Activated T-helper 9 cell treated with anti-CD3 and anti-CD28 coated beads, Interleukin-2, amount 50 U/mL, for 16 hours (primary cell): ENCODE results near the gene RPGRIP1.
"Not testable (repeated sequence)": the region's sequence is repeated elsewhere in the genome, so short reads cannot be mapped to it uniquely, and the experiment has no call there.

Source experiments
- DNase-seq: peaks from one replicate; pipeline ENCODE4 v3.0.0-alpha.2; 2020; ENCODE audit warnings: low read depth

RPGRIP1 gene

DNA sequence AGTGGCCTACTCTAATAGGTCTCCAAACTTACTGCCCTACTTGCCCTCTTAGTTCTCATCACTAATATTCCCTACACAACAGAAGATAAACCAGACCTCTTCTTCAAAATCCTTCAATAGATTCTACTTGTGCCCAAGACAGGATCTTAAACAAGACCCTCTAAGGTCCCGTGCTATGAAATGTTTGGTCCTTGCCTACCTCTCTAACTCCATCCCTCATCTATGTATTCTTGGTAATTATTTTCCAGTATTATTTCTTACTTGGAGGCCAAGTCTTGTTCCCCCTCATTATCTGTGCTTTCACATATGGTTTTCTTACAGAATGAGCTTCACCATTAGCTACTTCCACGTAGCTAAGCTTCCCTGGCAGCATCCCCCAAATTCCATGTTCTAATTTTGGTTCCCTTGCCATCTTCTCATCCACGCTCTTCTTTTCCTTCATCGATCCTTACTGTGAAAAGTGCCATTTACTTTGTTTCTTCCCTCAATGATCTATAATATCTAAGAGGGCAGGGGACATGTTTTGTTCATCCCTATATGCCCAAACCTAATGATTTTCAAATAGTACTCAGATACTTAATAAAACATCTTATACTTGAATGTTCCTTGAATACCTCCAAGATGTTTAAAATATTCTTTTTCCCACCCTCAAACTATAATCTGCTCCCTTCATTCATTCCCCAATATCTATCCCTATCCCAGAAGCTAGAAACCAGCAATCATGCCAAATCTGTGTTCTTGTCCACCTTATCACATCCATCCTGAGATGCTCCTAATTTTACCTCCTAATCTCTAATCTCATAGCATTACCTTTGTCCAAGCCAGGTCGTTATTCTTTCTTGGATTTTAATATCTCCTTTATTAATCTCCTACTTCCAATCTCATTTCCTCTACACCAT, 20.7 kb upstream of the RPGRIP1 start:
- no peak for DNase-seq

DNA sequence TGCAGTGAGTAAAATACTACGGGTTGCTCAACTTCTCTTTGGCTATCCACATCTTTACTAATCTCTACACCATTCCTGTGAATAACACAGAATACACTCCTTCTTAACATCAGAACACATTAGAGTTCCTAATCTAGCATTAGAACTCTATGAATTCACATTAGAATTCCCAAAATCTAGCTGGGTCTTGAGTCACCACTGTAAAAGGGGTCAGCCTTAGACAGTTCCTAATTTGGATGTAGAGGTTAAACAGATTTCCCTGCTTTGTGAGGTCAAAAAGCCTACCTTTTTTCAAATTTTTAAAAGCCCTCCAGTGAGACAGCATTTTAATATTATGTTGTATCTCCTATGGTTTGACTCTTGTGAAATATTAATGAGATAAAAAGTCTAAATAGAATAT, 18.1 kb upstream of the RPGRIP1 start:
- DNase-seq, result no peak

DNA sequence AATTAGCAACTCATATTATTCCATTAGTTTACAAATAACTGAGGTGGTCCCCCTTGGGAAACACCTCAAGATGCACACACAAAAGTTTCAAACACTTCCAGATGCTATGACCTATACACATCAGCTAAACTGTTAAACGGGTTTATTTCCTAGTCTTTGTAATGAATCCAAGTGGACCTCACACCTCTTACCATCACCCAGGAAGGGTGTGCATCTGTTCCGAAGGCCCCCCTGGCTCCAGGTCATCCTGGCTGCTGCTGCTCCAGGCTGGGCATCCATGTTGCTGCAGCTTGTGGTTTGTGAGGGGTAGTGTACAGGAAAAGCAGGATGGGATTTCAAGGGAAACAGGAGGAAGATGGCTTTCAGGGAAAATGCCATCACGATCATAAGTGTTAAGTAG, 17.5 kb upstream of the RPGRIP1 start:
- DNase-seq, result no peak

DNA sequence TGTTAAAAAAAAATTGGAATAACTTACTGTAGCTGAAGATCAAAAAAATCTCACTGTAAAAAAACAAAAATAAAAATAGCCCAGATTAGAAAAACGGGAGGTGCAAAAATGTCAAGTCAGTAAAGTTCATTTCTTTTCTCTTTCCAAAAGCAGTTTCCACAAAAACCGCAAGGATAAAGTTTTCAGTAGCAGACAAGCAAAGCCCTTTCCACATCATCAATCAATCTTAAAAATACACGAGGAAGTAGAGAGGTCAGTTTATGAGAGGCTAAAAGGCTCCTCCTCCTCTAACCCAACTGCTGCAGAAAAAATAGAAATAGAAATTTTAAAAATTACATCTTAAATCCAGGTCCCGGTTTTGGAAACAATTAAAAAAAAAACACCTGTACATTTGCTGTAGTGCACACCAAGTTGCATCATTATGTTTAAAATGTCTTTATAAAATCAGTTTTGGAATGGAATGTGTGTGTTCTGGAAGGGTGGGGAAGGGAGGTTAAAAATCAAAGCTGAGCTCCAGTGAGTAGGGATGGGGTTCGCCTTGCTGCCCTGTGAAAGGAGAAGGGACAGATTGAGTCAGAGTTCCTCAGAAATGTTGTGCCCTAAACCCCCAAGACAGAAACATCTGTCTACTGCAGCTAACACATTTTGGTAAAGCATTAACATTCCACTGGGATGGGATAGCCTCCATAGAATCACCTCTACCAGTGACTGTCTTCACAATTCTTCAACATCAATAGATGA, 16.4 kb upstream of the RPGRIP1 start:
- no peak for DNase-seq

DNA sequence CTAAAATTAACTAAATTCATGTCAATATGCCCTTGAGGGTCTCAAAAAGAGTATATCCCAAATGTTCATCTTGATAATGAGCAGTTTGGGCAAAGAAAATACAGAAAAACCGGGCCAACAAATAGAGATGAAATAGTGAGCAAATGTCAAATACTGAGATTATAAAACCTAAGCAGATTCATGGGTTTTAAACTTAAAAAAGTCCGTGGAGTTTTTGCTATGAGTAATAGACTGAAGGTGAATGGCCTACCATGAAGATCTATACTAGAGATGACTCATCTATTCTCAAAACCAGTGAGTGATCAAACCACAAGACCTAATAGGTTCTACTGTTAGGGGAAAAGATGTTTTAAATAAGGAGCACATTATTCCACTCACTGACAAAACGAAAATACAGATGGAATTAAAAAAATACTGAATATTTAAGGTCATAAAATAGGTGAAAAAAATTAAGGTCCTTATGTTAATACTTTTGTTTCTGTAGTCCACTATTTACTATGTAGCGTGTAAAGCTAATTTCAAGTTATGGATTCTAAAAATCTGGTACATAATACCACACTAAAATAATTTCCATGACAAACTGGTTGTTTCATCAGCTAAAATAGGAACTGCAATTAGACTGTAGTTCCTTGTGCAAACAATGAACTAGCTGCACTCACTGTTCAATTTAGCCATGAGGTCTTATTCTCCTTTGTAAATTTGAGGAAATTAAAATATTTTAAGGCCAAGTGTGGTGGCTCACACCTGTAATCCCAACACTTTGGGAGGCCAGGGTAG, 15.7 kb upstream of the RPGRIP1 start:
- DNase-seq, result no peak

DNA sequence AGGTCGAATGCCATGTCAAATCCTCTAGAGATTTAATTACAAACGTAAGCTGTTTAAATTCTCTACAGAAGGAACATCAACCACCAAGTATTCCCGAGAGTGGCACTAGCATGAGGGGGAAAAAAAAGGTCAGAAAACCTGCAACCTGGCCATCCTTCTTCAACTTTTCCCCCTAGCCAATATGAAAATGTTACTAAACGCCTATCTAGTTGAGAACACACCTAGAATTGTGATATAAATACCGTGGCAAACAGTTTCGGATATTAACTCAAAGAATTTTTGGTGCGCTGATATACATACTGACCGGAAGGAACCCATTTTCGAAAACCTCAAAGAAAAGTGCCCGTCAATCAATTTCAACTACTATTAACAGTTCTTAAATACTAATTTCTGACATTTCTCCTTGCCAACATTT, 12.4 kb upstream of the RPGRIP1 start:
- no peak for DNase-seq

DNA sequence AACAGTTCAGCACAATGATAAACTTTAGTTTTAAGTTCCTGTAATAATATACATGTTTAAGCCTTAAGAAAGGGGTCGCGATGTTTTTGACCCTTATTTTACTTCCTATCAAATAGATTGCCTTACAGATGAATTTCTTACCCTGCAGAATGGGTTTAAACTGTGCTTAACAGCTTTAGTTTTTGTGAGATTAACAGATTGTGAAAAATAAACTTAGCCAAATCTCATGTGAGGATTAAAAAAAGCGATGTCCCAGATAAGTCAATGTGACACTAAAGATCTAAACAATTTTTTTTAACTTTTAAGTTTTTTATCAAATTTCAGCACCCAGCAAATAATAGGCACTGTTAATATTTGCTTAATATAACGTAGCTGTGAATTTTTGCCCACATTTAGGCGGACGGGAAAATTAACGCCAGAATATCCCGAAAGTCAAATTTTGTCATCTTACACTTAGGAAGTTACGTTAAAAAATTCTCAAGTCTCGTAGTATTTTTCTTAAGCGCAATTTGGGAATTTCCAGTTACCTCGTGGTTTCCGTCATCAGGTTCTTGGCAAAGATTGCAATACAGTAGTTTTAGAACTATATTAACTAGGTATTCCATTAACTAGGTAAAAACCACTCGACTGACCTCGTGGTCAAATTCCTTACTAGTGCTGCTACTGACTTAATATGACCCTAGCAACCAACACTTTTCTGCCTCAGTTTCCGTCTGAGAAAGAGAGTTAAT, 11.8 kb upstream of the RPGRIP1 start:
- no peak for DNase-seq

DNA sequence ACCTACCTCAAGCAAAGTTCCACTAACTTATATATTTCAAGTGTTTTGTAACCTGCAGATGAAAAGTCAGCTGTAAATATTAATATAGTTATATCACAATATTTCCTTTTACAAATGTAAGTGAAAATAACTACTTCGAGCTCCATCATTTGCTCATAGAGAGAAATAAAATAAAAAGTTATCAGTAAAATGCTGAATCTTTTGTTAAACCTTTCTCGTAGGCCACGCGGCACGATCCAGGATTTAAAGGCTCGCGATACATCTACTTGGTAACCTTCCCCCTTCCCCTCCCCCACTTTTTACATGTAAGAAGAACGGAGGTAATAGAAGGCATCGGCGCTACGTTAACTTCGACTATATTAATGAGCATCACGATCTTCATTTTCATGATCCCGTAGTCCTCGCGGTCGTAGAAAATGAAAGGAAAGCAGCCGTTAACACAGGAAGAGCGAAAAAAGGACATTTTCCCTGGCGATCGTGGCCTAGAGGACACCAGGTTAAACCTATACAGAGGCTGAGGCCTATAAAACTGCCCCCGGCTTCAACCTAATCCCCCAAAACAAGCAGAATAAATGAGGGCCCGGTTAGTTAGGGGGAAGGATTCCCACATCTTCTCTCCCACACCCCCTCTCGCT, 11.1 kb upstream of the RPGRIP1 start:
- DNase-seq, result no peak

DNA sequence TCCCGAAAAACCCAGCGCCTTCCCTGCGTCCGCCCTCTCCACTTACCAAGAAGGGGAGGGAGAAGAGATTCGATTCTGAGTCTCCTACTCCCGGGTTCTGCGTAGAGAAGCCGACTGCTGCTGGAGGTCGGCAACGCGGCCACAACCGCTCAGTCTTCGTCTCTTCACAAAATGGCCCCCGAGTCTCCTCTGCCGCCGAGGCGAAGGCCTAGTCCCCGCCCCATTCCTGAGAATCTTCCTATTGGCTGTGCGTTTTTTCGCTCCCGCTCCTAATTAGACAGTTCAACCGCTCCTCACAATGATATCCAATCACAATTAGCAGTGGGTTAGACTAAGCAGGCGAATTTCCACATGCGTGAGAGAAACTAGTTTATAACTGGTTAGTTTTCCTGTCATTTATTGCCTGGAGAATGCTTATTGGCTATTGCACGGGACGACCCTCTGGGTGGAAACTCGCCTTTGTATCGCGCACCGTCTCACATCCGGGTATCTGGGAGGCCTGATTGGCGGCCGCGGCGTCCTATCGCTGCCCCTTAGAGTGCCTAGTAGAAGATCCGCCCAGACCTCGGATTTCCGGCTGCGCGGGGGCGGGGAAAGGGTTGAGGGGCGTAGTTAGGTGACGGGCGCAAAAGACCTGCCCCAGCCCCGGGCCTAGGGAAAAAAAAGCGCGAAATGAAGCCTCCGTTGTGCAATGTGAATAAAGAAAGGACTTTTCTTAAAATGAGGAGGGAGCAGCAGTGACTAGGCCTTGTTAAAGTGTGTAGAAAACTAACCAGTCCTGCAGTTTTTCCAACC, 10.4 kb upstream of the RPGRIP1 start, which contains the start of gene HNRNPC:
TSS of gene HNRNPC (minus strand) at position 191 of the 795 bp plus-strand sequence. CDS start 35,249 bp downstream, outside the sequence.
- peak; percentile 100 for DNase-seq

DNA sequence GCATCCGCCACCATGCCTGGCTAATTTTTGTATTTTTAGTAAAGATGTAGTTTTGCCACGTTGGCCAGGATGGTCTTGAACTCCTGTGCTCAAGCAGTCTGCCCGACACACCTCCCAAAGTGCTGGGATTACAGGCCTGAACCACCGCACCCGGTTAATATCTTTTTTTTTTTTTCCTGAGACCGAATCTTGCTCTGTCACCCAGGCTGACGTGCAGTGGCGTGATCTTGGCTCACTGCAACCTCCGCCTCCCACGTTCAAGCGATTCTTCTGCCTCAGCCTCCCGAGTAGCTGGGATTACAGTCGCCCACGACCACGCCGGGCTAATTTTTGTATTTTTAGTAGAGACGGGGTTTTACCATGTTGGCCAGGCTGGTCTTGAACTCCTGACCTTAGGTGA, 7.2 kb upstream of the RPGRIP1 start:
- DNase-seq, result not testable (repeated sequence)

DNA sequence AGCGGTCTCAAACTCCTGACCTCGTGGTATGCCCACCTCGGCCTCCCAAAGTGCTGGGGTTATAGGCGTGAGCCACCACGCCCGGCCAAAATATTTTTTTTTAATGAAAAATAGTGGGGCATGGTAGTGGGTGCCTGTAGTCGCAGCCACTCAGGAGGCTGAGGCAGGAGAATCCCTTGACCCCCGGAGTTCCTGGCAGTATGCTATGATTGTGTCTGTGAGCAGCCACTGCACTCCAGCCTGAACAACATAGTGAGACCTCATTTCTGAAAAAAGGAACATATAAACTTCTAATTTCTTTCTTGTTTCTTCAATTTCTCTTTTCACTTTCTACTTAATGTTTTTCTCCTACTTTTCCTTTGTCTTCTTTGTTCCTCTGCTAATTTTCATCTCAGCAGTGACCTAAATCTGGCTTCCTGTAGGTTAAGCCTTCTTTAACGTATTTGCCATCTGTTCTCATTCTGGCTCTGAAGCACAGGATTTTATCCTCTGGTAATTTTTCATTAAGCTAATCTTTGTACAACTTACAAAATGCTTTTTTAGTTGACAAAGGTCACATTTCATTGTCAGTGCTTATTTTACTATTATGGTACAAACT, 4.5 kb upstream of the RPGRIP1 start:
- no peak for DNase-seq

DNA sequence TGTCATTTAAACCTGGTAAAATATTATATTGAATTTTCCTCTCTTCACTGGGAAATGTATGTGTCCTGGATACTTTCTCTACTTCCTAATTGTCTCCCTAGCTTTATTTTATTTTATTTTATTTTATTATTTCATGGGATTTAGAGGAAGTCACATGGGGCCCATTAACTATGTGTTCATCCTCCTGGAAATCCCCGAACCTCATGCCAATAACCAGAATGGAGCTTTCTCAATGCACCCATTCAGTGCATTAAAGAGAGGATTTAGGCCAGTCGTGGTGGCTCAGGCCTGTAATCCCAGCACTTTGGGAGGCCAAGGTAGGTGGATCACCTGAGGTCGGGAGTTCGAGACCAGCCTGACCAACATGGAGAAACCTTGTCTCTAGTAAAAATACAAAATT, 1.3 kb upstream of the RPGRIP1 start:
- no peak for DNase-seq

DNA sequence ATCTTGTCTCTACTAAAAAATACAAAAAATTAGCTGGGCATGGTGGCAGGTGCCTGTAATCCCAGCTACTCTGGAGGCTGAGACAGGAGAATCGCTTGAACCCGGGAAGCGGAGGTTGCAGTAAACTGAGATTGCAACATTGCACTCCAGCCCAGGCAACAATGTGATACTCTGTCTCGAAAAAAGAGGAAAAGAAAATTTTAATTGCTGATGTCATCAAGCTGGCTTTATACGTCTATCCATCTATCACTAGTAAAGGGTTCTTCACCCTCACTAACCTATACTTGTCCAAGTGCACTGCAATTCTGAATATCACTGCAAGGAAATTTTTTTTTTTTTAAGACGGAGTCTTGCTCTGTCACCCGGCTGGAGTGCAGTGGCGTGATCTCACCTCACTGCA, 2.0 kb downstream of the RPGRIP1 start:
- DNase-seq, result not testable (repeated sequence)

DNA sequence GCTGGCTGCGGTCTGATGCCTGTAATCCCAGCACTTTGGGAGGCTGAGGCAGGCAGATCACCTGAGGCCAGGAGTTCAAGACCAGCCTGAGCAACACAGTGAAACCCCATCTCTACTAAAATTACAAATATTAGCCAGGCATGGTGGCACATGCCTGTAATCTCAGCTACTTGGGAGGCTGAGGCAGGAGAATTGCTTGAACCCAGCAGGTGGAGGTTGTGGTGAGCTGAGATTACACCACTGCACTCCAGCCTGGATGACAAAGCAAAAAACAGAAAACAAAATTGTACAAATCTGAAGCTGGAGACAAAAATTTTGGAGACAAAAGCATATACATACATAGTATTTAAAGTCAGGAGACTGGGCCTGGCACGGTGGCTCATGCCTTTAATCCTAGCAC, 6.6 kb downstream of the RPGRIP1 start:
- DNase-seq, result not testable (repeated sequence)

DNA sequence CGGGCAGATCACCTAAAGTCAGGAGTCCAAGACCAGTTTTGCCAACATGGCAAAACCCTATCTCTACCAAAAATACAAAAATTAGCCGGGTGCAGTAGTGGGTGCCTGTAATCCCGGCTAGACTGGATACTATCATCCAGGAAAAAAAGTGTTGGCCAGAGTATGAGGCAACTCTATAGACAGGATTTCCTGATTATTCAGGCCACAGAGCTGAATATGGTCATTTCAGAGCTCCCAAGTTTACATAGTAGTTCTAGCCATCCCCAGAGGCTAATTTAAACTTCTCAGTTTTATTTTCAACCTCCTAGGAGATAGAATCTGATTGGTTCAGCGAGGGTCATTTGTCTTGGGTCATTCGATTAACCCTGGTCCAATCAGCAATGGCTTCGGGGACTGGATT, 7.3 kb downstream of the RPGRIP1 start:
- no peak for DNase-seq

DNA sequence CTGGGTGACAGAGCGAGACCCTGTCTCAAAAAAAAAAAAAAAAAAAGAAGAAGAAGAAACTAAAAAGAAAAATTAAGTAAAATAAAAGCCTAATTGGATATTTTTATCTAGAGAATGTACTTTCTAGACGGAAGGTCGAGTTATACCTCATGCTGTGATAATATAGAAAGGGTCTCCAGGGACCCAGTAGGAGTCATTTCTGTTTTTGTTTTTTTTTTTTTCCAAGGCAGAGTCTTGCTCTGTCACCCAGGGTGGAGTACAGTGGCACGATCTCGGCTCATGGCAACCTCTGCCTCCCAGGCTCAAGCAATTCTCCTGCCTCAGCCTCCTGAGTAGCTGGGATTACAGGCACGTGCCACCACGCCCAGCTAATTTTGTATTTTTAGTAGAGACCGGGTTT, 14.1 kb downstream of the RPGRIP1 start:
- DNase-seq, result not testable (repeated sequence)

DNA sequence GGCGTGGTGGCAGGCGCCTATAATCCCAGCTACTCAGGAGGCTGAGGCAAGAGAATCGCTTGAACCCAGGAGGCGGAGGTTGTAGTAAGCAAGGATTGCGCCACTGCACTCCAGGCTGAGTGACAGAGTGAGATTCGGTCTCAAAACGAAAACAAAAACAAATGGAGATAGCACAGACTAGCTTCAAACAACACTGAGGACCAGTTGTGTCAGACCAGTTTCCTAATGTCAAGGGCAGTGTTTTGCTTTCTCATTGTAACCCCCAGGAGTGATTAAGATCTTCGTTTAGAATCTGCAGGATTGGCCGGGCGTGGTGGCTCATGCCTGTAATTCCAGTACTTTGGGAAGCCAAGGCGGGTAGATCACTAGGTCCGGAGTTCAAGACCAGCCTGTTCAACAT, 18.5 kb downstream of the RPGRIP1 start:
- DNase-seq, result no peak

DNA sequence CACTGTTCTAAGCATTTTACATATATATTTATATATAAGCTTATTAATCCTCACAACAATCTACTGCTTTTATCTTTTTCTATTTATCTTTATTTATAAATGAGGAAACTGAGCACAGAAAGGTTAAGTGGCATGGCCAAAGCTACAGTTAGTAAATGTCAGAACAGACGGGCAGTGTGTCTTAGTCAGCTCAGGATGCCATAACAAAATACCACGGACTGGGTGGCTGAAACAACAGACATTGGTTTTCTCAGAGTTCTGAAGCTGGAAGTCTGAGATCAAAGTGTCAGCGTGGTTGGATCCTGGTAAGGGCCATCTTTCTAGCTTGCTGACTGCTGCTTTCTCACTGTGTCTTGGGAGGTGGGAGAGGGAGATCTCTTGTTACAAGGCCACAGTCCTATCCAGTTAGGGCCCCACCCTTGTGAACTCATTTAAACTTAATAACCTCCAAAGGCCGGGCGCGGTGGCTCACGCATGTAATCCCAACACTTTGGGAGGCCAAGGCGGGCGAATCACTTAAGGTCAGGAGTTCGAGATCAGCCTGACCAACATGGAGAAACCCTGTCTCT, 19.8 kb downstream of the RPGRIP1 start:
- DNase-seq, result no peak

DNA sequence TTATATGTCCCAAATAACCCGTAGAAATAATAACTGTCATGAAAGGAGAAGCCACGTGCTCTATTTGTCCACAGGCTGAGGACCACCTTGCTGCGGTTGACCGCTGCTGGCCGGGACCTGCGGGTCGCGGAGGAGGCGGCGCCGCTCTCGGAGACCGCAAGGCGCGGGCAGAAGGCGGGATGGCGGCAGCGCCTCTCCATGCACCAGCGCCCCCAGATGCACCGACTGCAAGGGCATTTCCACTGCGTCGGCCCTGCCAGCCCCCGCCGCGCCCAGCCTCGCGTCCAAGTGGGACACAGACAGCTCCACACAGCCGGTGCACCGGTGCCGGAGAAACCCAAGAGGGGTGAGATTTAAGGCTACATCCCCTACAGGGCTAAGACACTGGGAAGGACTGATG, 21.0 kb downstream of the RPGRIP1 start:
- DNase-seq, result no peak
